IMR-90 (cell line): ENCODE data around the gene CSNK2A1. TPM values are rescaled to one million over a fixed set of nuclear protein-coding genes. Genes with fewer than 3 reads are reported as not detected.

Experiments
- ATAC-seq: fragments of 200-7000 bp; cut with Tn5 transposase; 2 replicates; pipeline ENCODE4 v1.9.1; 2020; ENCODE audit warnings: low read depth, mild to moderate bottlenecking, moderate library complexity
- BruUV-seq: library from RNA; stranded (reverse); fragments of 400-500 nt; replicated peaks from 2 replicates; lab custom pipeline; 2021; lab: Mats Ljungman, UMichigan
- CTCF ChIA-PET: fragments of 300-600 bp; formaldehyde crosslinking; extraction: SDS; loops from one replicate; lab custom pipeline; 2021; ENCODE audit warnings: antibody characterized with exemption; lab: Yijun Ruan, JAX
- POLR2A ChIA-PET: fragments of 300-600 bp; sonication (Branson Sonifier 250); formaldehyde crosslinking; loops from one replicate; lab custom pipeline; 2022; ENCODE audit warnings: antibody characterized with exemption; ENCODE audit not compliant: unreplicated experiment; lab: Charles Lee
- DNase-seq: peaks from one replicate; pipeline ENCODE4 v3.0.0; 2013
- H2AFZ ChIP-seq: replicated peaks from 2 replicates; pipeline ENCODE3; 2013; ENCODE audit warnings: low read length, mild to moderate bottlenecking; ENCODE audit not compliant: poor library complexity
- H2AK5ac ChIP-seq: 2 replicates; pipeline ENCODE4 v1.6.1; 2013; ENCODE audit warnings: low read depth, low read length, inconsistent platforms
- H2AK9ac ChIP-seq: replicated peaks from 2 replicates; pipeline ENCODE3; 2013; ENCODE audit warnings: mild to moderate bottlenecking, low read depth, low read length, moderate library complexity; ENCODE audit not compliant: poor library complexity
- H2BK120ac ChIP-seq: 2 replicates; pipeline ENCODE4 v1.6.1; 2013; ENCODE audit warnings: low read depth, low read length, inconsistent platforms
- H2BK15ac ChIP-seq: 3 replicates; pipeline ENCODE4 v1.6.1; 2013; ENCODE audit warnings: low read depth, low read length, inconsistent platforms
- H2BK20ac ChIP-seq: 2 replicates; pipeline ENCODE4 v1.6.1; 2013; ENCODE audit warnings: low read depth, mild to moderate bottlenecking, inconsistent platforms, low read length, moderate library complexity
- H2BK5ac ChIP-seq: 2 replicates; pipeline ENCODE4 v1.6.1; 2013; ENCODE audit warnings: mild to moderate bottlenecking, low read depth, low read length, inconsistent platforms; ENCODE audit not compliant: poor library complexity, severe bottlenecking
- H3K14ac ChIP-seq: replicated peaks from 2 replicates; pipeline ENCODE4 v1.6.1; 2013; ENCODE audit warnings: low read depth, low read length, inconsistent platforms
- H3K18ac ChIP-seq: 2 replicates; pipeline ENCODE4 v1.6.1; 2013; ENCODE audit warnings: low read depth, low read length, control low read depth
- H3K23ac ChIP-seq: 2 replicates; pipeline ENCODE4 v1.6.1; 2013; ENCODE audit warnings: low read depth, low read length, inconsistent platforms
- H3K27ac ChIP-seq: 2 replicates; pipeline ENCODE4 v1.5.1; 2013; ENCODE audit warnings: mild to moderate bottlenecking, control low read depth, low read length; ENCODE audit not compliant: insufficient read depth
- H3K27me3 ChIP-seq: 2 replicates; pipeline ENCODE4 v1.6.1; 2013; ENCODE audit warnings: low read length; ENCODE audit not compliant: control insufficient read depth, insufficient read depth
- H3K36me3 ChIP-seq: 2 replicates; pipeline ENCODE4 v1.6.1; 2013; ENCODE audit warnings: low read length, mixed read lengths; ENCODE audit not compliant: control insufficient read depth, insufficient read depth
- H3K4ac ChIP-seq: 2 replicates; pipeline ENCODE4 v1.6.1; 2013; ENCODE audit warnings: low read depth, low read length, inconsistent platforms
- H3K4me1 ChIP-seq: 2 replicates; pipeline ENCODE4 v1.6.1; 2013; ENCODE audit warnings: low read length, mixed read lengths; ENCODE audit not compliant: control insufficient read depth, insufficient read depth
- H3K4me2 ChIP-seq: 2 replicates; pipeline ENCODE4 v1.6.1; 2013; ENCODE audit warnings: low read depth, mild to moderate bottlenecking, control low read depth, low read length, moderate library complexity
- H3K4me3 ChIP-seq: 2 replicates; pipeline ENCODE4 v1.5.1; 2013; ENCODE audit warnings: low read depth, mild to moderate bottlenecking, control low read depth, low read length, moderate library complexity; ENCODE audit not compliant: insufficient read depth
- H3K56ac ChIP-seq: 2 replicates; pipeline ENCODE4 v1.6.1; 2013; ENCODE audit warnings: low read length, inconsistent platforms; ENCODE audit not compliant: insufficient read depth; ENCODE audit errors: extremely low read depth
- H3K79me1 ChIP-seq, 2 experiments: 2 replicates each; pipeline ENCODE4 v1.6.1; 2013; ENCODE audit warnings: low read length in 2 of 2, inconsistent platforms in 1 of 2, low read depth in 1 of 2
- H3K9ac ChIP-seq: 2 replicates; pipeline ENCODE4 v1.6.1; 2013; ENCODE audit warnings: low read depth, low read length, control low read depth
- H3K9me1 ChIP-seq: 2 replicates; pipeline ENCODE4 v1.6.1; 2013; ENCODE audit warnings: low read length, inconsistent platforms; ENCODE audit not compliant: insufficient read depth
- H3K9me3 ChIP-seq: 2 replicates; pipeline ENCODE4 v1.6.1; 2013; ENCODE audit warnings: low read length; ENCODE audit not compliant: control insufficient read depth, insufficient read depth
- H4K20me1 ChIP-seq: 2 replicates; pipeline ENCODE4 v1.6.1; 2013; ENCODE audit warnings: low read length, inconsistent platforms; ENCODE audit not compliant: insufficient read depth
- H4K5ac ChIP-seq: 2 replicates; pipeline ENCODE4 v1.6.1; 2013; ENCODE audit warnings: mild to moderate bottlenecking, low read depth, low read length, control low read depth
- H4K8ac ChIP-seq, 2 experiments: 2 replicates each; pipeline ENCODE4 v1.6.1; 2013; ENCODE audit warnings: low read depth in 2 of 2, low read length in 2 of 2, control low read depth in 1 of 2, inconsistent platforms in 1 of 2
- H4K91ac ChIP-seq: 2 replicates; pipeline ENCODE4 v1.6.1; 2013; ENCODE audit warnings: low read depth, low read length, inconsistent platforms; ENCODE audit not compliant: insufficient read depth
- BHLHE40 ChIP-seq: fragments of 150-350 bp; IDR thresholded peaks from 2 replicates; pipeline ENCODE4 v1.6.1; 2016; ENCODE audit warnings: mild to moderate bottlenecking, low read depth, low read length
- CEBPB ChIP-seq: IDR thresholded peaks from 2 replicates; pipeline ENCODE4 v1.6.1; 2012; ENCODE audit warnings: low read depth, low read length, improper control_type of control experiment
- FOS ChIP-seq: fragments of 150-350 bp; IDR thresholded peaks from 2 replicates; pipeline ENCODE4 v1.6.1; 2016; ENCODE audit warnings: low read depth, low read length
- MAZ ChIP-seq: IDR thresholded peaks from 2 replicates; pipeline ENCODE4 v1.6.1; 2012; ENCODE audit warnings: low read depth, mild to moderate bottlenecking, low read length, improper control_type of control experiment, moderate library complexity, borderline replicate concordance
- MXI1 ChIP-seq: IDR thresholded peaks from 2 replicates; pipeline ENCODE4 v1.6.1; 2012; ENCODE audit warnings: low read depth, mild to moderate bottlenecking, low read length, moderate library complexity, borderline replicate concordance
- RAD21 ChIP-seq: IDR thresholded peaks from 2 replicates; pipeline ENCODE4 v1.6.1; 2012; ENCODE audit warnings: low read length, improper control_type of control experiment
- WGBS, 2 experiments: methylation state at CpG; one replicate each; pipeline versions ENCODE4 v1.1.5 to v1.1.7; 2013; ENCODE audit warnings: missing lambda C conversion rate in 2 of 2; ENCODE audit not compliant: insufficient read length in 1 of 2; ENCODE audit errors: extremely low coverage in 2 of 2; 5-methylcytosine and 5-hydroxymethylcytosine counted together
- dilution Hi-C: fragments of 300-500 bp; cut with HindIII; formaldehyde crosslinking; loops from one replicate; pipeline ENCODE4 v1.14.3; 2018; ENCODE audit warnings: low sequenced_read_pairs; ENCODE audit not compliant: unreplicated experiment
- in situ Hi-C: fragments of 300-500 bp; cut with MboI; formaldehyde crosslinking; loops from 3 replicates; pipeline ENCODE4 v1.14.3; 2019; ENCODE audit warnings: low sequenced_read_pairs, inconsistent platforms, mixed read lengths
- intact Hi-C: fragments of 100-400 bp; cut with micrococcal nuclease; formaldehyde crosslinking; loops from 2 replicates; pipeline ENCODE4 v1.10.0; 2022
- polyA plus RNA-seq, 3 experiments: library from polyadenylated mRNA; depleted of rRNA; stranded (reverse); fragments of >200 nt; gene quantifications; 2 replicates each; pipeline ENCODE4 v1.2.3, GENCODE V29; 2012; ENCODE audit warnings: low replicate concordance in 1 of 3
- total RNA-seq: library from RNA; depleted of rRNA; stranded (reverse); fragments of >200 nt; gene quantifications from 2 replicates; pipeline ENCODE4 v1.2.3, GENCODE V29; 2012

CSNK2A1 gene
- total and polyA plus RNA-seq, 2 of the 4 experiments (the other 2 are of a cell fraction), result 86.3 to 151 TPM

DNA sequence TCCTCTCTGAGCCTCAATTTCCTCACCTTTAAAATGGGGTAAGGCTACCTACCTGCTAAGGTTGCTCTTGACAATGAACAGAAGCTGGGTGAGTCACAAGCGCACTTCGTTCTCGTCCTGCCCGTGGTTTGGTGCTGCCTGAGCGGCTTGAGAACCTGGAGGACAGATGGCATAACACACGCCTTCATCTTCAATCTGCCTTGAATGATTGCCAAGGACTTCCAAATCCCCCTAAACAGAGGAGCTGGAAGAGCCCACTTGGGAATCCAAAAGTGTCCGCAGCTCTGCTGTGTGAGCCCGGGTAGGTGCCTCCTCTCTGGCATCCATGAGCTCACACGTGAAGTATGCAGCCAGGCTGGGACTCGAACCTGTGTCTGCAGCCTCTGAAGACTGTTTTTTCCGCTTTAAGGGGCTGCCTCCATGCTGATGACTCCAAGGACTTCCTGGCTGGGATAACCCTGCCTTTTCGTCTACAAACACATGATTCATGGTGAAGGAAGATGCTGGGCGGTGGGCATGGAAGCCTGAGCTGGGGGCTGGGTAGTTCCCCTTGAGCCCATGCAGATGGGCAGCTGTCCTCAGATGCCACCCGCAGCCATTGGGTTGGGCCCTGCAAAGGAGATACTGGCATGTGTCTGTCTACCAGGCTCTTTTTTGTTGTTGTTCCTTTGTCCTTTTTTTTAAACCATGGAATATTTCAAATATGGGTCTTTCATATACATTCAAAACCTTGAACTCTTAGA lies 25.3 kb upstream of the CSNK2A1 start:
- 53% methylated on average over 5 of the region's 14 CpGs; no CpG with 5 or more reads in 1 of the 2 experiments for WGBS, 2 experiments
- Histone ChIP-seq H3K4me3 (no peak overlapping the region), H4K5ac (no peak overlapping the region), H4K8ac (no peak overlapping the region), H3K4me1 (no peaks in the 10 kb centered on the region), H3K14ac (no peak overlapping the region), H2BK5ac (no peak overlapping the region), H3K79me1 (no peaks in the 10 kb centered on the region), H2AK9ac (no peak overlapping the region), H2BK20ac (no peak overlapping the region), H3K56ac (no peak overlapping the region), H3K4me2 (no peak overlapping the region), H4K20me1 (no peaks in the 10 kb centered on the region), H3K4ac (no peak overlapping the region), H3K36me3 (no peaks in the 10 kb centered on the region), H3K9ac (no peak overlapping the region), H3K9me3 (no peaks in the 10 kb centered on the region), H2AK5ac (no peak overlapping the region), H3K23ac (no peak overlapping the region), H3K27ac (no peak overlapping the region), H4K91ac (no peak overlapping the region), H2BK120ac (no peak overlapping the region), H2BK15ac (no peak overlapping the region), H3K18ac (no peak overlapping the region), H2AFZ (no peak overlapping the region), H3K27me3 (peaks cover 56% of the 10 kb centered on the region), H3K9me1 (no peaks in the 10 kb centered on the region)
- dilution Hi-C loops, result no loop called here
- DNase-seq (no peak), ATAC-seq (no peak)
- CTCF ChIA-PET, result interaction anchor here (1.0 kb wide), 1 partner anchor 170 kb away, joined by 3 read pairs; no protein-coding TSS in a partner anchor
- TF ChIP-seq BHLHE40, result no peak
- TF ChIP-seq MXI1, result no peak
- no peak for TF ChIP-seq RAD21
- TF ChIP-seq FOS, result no peak
- no peak for TF ChIP-seq CEBPB
- TF ChIP-seq MAZ, result no peak
- intact Hi-C loops, result no loop called here
- in situ Hi-C loops, result loop anchor here (10.0 kb wide), 1 partner anchor 106 kb away; the partner anchor contains the start of gene SCRT2
- POLR2A ChIA-PET, result no interaction called here
- BruUV-seq, result no TSS peak
